Epithelial cell of proximal tubule (primary cell): Measurements from ENCODE around the gene AKT3. TPM values are rescaled to one million over a fixed set of nuclear protein-coding genes. Genes with fewer than 3 reads are reported as not detected.

Source experiments
- DNase-seq: peaks from one replicate; pipeline ENCODE4 v3.0.0-alpha.2; 2011; ENCODE audit warnings: low read depth
- H3K4me3 ChIP-seq: 2 replicates; pipeline ENCODE4 v1.5.1; 2011; ENCODE audit warnings: low read depth, mild to moderate bottlenecking, low read length
- CTCF ChIP-seq: conservative IDR thresholded peaks from 2 replicates; pipeline ENCODE4 v1.5.1; 2012; ENCODE audit warnings: low read depth, mild to moderate bottlenecking, low read length
- total RNA-seq: library from RNA; depleted of rRNA; stranded (reverse); fragments of >200 nt; gene quantifications from 2 replicates; pipeline ENCODE4 v1.2.3, GENCODE V29; 2015

The AKT3 gene
- total RNA-seq, 1 donor from 2014 or later: 12.2 TPM

DNA sequence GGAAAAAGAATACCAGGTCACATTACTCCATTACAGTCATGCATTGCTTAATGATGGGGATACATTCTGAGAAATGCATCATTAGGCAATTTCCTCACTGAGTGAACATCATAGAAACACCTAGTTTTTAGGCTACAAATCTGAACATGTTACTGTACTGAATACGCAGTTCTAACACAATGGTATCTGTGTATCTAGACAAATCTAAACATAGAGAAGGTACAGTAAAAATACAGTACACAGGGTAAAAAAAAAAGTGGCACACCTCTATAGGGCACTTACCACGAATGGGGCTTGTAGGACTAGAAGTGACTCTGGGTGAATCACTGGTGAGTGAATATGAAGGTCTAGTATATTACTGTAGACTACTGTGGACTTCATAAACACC, 115.7 kb downstream of the AKT3 start:
- H3K4me3 ChIP-seq: no peak overlapping the region
- DNase-seq: no peak

GRCh38 chr1:243733670-243734307, 116.3 kb downstream of the AKT3 start:
- TF ChIP-seq CTCF: no peak
- no peak overlapping the region for H3K4me3 ChIP-seq
- DNase-seq: no peak

More for the DNA sequence above, 115.7 kb downstream of the AKT3 start:
- no peak for TF ChIP-seq CTCF

DNA sequence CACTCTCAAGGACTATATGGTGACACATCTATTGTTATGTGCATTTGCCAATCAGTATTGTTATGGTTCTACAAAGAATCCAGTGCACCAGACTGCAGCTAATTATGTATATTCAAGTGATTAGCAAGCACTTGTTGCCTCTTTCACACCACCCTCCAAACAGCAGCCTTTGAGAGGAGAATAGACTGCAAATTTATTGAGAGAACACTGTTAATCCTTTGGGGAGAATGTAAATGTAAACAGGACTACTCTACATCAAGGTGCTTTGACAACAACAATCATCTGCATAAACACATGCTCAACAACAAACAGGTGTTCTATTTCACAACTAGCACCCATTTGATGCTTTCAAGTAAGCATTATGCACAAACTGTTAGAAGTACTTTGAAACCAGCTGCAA, 117.4 kb downstream of the AKT3 start:
- no peak for DNase-seq
- TF ChIP-seq CTCF: no peak
- no peak overlapping the region for H3K4me3 ChIP-seq

- TF ChIP-seq CTCF: no peak
- no peak for DNase-seq
- H3K4me3 ChIP-seq: no peak overlapping the region
Measured at GRCh38 chr1:243731974-243732625, 117.9 kb downstream of the AKT3 start.

GRCh38 chr1:243731301-243731891, 118.6 kb downstream of the AKT3 start:
- no peak for DNase-seq
- H3K4me3 ChIP-seq: no peak overlapping the region
- no peak for TF ChIP-seq CTCF

DNA sequence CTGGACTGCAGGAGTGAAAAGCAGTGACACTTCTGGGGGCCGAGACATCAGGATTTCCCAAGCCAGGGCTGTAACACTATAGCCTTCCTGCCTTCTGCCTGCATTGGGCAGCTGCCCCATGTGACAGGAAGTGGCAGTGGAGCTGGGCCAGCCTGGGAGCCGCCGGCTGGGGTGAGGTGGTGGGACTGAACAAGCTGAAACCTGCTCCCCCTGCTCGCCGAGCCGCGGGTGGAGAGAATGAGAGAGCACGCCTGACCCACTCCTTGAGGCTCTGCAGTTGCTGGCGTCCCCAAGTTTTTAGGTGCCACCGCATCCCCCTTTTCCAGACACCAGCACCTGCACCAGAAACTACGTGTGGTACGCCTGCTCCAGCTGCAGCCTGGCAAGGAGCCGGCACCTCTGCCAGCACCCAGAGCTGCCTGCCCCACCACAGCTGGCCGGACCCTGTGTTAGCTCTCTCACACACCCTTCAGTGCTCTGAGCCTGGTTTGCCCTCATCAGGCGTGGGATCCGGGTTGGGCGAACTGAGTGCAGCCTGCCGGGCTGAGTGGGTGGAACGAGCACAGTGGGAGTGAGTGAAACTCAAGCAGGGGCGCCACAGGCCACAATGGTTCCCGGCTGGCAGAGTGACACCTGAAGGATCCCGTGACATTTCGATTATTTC, 119.4 kb downstream of the AKT3 start:
- no peak overlapping the region for H3K4me3 ChIP-seq
- TF ChIP-seq CTCF: no peak
- DNase-seq: no peak
